Right lobe of liver (tissue), 6 donors: ENCODE measurements around the gene TSEN34. TPM values are rescaled to one million over a fixed set of nuclear protein-coding genes. Genes with fewer than 3 reads are reported as not detected.

Source experiments
- ATAC-seq, 4 donors: fragments of 200-7000 bp; cut with Tn5 transposase; one replicate each; pipeline ENCODE4 v1.9.1; 2020; ENCODE audit warnings: mild to moderate bottlenecking in 4 of 4, moderate library complexity in 4 of 4
- DNase-seq, 3 donors: peaks; one replicate each; pipeline ENCODE4 v3.0.0-alpha.2; 2020
- H3K27ac ChIP-seq, 3 donors: fragments of 200-600 bp; one replicate each; pipeline ENCODE4 v1.8.0; 2022
- H3K27me3 ChIP-seq, 2 donors: fragments of 200-600 bp; one replicate each; pipeline ENCODE4 v1.8.0; 2022
- H3K36me3 ChIP-seq, 4 donors: fragments of 200-600 bp; sonication (generic) in 1 of 4; one replicate each; pipeline versions ENCODE4 v1.5.1 to v1.8.0; 2017 to 2022; ENCODE audit warnings: control low read depth in 1 of 4
- H3K4me1 ChIP-seq, 4 donors: fragments of 200-600 bp; sonication (generic) in 1 of 4; one replicate each; pipeline versions ENCODE4 v1.5.1 to v1.8.0; 2017 to 2022; ENCODE audit warnings: control low read depth in 1 of 4
- H3K4me3 ChIP-seq, 3 donors: fragments of 200-600 bp; one replicate each; pipeline ENCODE4 v1.8.0; 2022
- H3K9me3 ChIP-seq, 4 donors: fragments of 200-600 bp; sonication (generic) in 1 of 4; one replicate each; pipeline versions ENCODE4 v1.5.1 to v1.8.0; 2017 to 2022; ENCODE audit warnings: control low read depth in 1 of 4
- CTCF ChIP-seq, 4 donors: fragments of 200-600 bp in 3 of 4; fragments of 450-650 bp in 1 of 4; IDR thresholded peaks; one replicate each; pipeline versions ENCODE4 v1.5.1 to v1.8.0; 2016 to 2022; ENCODE audit warnings: antibody characterized with exemption in 4 of 4, mild to moderate bottlenecking in 2 of 4
- POLR2A ChIP-seq: fragments of 450-650 bp; IDR thresholded peaks from one replicate; pipeline ENCODE4 v1.6.1; 2017; ENCODE audit warnings: antibody characterized with exemption, mild to moderate bottlenecking
- WGBS: methylation state at CpG from one replicate; pipeline ENCODE4 v1.1.6; 2018; ENCODE audit warnings: low coverage, low lambda C conversion rate; ENCODE audit not compliant: insufficient coverage; ENCODE audit errors: missing lambda C conversion rate; 5-methylcytosine and 5-hydroxymethylcytosine counted together
- intact Hi-C, 2 donors: fragments of 100-400 bp; cut with DNase I; formaldehyde crosslinking; loops; one replicate each; pipeline versions ENCODE4 v1.11.2 to v1.14.1; 2022
- long read RNA-seq: library from polyadenylated mRNA; unstranded; transcript quantifications from one replicate; pipeline ENCODE4 v2.0.0, GENCODE V29; 2019
- total RNA-seq, 6 experiments: library from RNA; depleted of rRNA in 2 of 6; stranded (reverse); fragments of >200 nt in 2 of 6; fragmentation: NEBNext Ultra II Directional in 3 of 6; extraction: Animal tissue kit (Norgen Biotek cat#: 25700) in 3 of 6; gene quantifications; one replicate each; pipeline versions ENCODE4 v1.1.0 to v1.2.4, GENCODE V29; 2016 to 2023
- donor health status: DM: no; HTN: yes; CAD: no.
- donor health status: DM: no; HTN: no; CAD: no.
- donor health status: DM: no; HTN: no; CAD: no.
- donor health status: DM: no; HTN: yes; CAD: no.
- donor health status: DM: no; HTN: yes; CAD: no.

TSEN34 gene
- total RNA-seq = 10 to 100 TPM; 11.8 to 31.9 (median 17.9) TPM
- long read RNA-seq, partial matches to known transcripts = 1 of 2 reads
- long read RNA-seq, other reads (novel, unspliced or antisense) = 0 of 2 reads

GRCh38 chr19:54191011-54191810, at the start of gene TSEN34:
Gene TSEN34 (plus strand): TSS chr19:54191308. CDS start chr19:54191365, 57 bp downstream.
- no peaks in the 10 kb centered on the region for H3K27me3 ChIP-seq
- peak within 1 kb of the TSS; percentile 96 to 97 (median 96) for H3K27ac ChIP-seq
- H3K4me3 ChIP-seq = peak within 1 kb of the TSS; percentile 89 to 91 (median 90)
- DNase-seq (peak; percentile 93), ATAC-seq (peak; percentile 38 to 55 (median 46))
- TF ChIP-seq CTCF (IDR thresholded peaks at IDR 0.05) (no peak), POLR2A (peak; percentile 67)
- intact Hi-C loops = no loop called here
- peaks cover 0 to 25% (median 12%) of the 10 kb centered on the region in 4 donors for H3K36me3 ChIP-seq
- H3K4me1 ChIP-seq = peaks cover 0 to 11% (median 4%) of the 10 kb centered on the region in 4 donors
- no peaks in the 10 kb centered on the region for H3K9me3 ChIP-seq
- 0% methylated on average over 11 of the region's 77 CpGs for WGBS

GRCh38 chr19:54141356-54141755, 49.8 kb upstream of the TSEN34 start:
- H3K27ac ChIP-seq = no peak overlapping the region
- no peak overlapping the region for H3K4me3 ChIP-seq
- no peak for TF ChIP-seq CTCF (IDR thresholded peaks at IDR 0.05)
- no peak for TF ChIP-seq POLR2A
- no peaks in the 10 kb centered on the region for H3K9me3 ChIP-seq
- peaks cover 0 to 13% (median 3%) of the 10 kb centered on the region in 4 donors for H3K4me1 ChIP-seq
- WGBS = 77% methylated on average over 2 of the region's 3 CpGs
- DNase-seq (no peak), ATAC-seq (no peak)
- intact Hi-C loops = no loop called here
- H3K36me3 ChIP-seq = peaks cover 15 to 39% (median 30%) of the 10 kb centered on the region in 4 donors
- H3K27me3 ChIP-seq = no peaks in the 10 kb centered on the region

- peaks cover 19 to 48% (median 35%) of the 10 kb centered on the region in 4 donors for H3K36me3 ChIP-seq
- no peak overlapping the region for H3K4me3 ChIP-seq
- intact Hi-C loops = no loop called here
- H3K4me1 ChIP-seq = peaks cover 0 to 13% (median 3%) of the 10 kb centered on the region in 4 donors
- TF ChIP-seq CTCF (IDR thresholded peaks at IDR 0.05) (no peak), POLR2A (no peak)
- DNase-seq = no peak
- WGBS = 89% methylated on average over 4 of the region's 7 CpGs
- no peaks in the 10 kb centered on the region for H3K27me3 ChIP-seq
- H3K9me3 ChIP-seq = no peaks in the 10 kb centered on the region
- no peak for ATAC-seq
- no peak overlapping the region for H3K27ac ChIP-seq
Measured at GRCh38 chr19:54142166-54142780, 48.8 kb upstream of the TSEN34 start.

GRCh38 chr19:54145541-54146158, 45.5 kb upstream of the TSEN34 start:
- H3K4me1 ChIP-seq = no peaks in the 10 kb centered on the region
- TF ChIP-seq POLR2A = no peak
- no peak for TF ChIP-seq CTCF (IDR thresholded peaks at IDR 0.05)
- H3K36me3 ChIP-seq = peaks cover 19 to 81% (median 49%) of the 10 kb centered on the region in 4 donors
- no peak for ATAC-seq
- intact Hi-C loops = no loop called here
- WGBS = 97% methylated on average over 11 of the region's 28 CpGs
- H3K27me3 ChIP-seq = no peaks in the 10 kb centered on the region
- no peaks in the 10 kb centered on the region for H3K9me3 ChIP-seq
- DNase-seq = no peak
- no peak overlapping the region for H3K27ac ChIP-seq
- H3K4me3 ChIP-seq = no peak overlapping the region
